Adrenal gland (tissue), 12 donors: ENCODE results near the gene SH3GLB2. TPM values are rescaled to one million over a fixed set of nuclear protein-coding genes. Genes with fewer than 3 reads are reported as not detected.
A peak's percentile ranks its signal among the peaks of the same experiment; 100 is the strongest.

Experiments used
- DNase-seq, 7 donors: peaks; one replicate each; pipeline ENCODE4 v3.0.0-alpha.2; 2019 to 2020
- H3K27ac ChIP-seq, 5 donors: fragments of 200-600 bp; sonication (generic) in 4 of 5; 1 replicate in 3 of 5; 2 replicates in 2 of 5; pipeline versions ENCODE4 v1.5.1 to v1.8.0; 2016 to 2020; ENCODE audit warnings: mild to moderate bottlenecking in 1 of 5
- H3K27me3 ChIP-seq: fragments of 200-600 bp; 2 replicates; pipeline ENCODE4 v1.8.0; 2021
- H3K36me3 ChIP-seq, 2 donors: fragments of 200-600 bp; replicated peaks in 1 of 2; 1 replicate in 1 of 2; 2 replicates in 1 of 2; pipeline versions ENCODE4 v1.5.1 to v1.8.0; 2018 to 2022
- H3K4me1 ChIP-seq, 2 donors: fragments of 200-600 bp; replicated peaks in 1 of 2; 1 replicate in 1 of 2; 2 replicates in 1 of 2; pipeline versions ENCODE4 v1.5.1 to v1.8.0; 2018 to 2021
- H3K4me3 ChIP-seq, 4 donors: fragments of 200-600 bp; sonication (generic) in 3 of 4; one replicate each; pipeline ENCODE4 v1.5.1; 2016 to 2018
- H3K9me3 ChIP-seq, 3 donors: fragments of 200-600 bp; sonication (generic) in 1 of 3; replicated peaks in 1 of 3; 1 replicate in 2 of 3; 2 replicates in 1 of 3; pipeline versions ENCODE4 v1.5.1 to v1.8.0; 2016 to 2021
- CTCF ChIP-seq, 6 experiments: fragments of 450-650 bp in 4 of 6; fragments of 200-600 bp in 2 of 6; sonication (generic) in 1 of 6; IDR thresholded peaks; 1 replicate in 5 of 6; 2 replicates in 1 of 6; pipeline versions ENCODE4 v1.5.1 to v1.8.0; 2016 to 2021; ENCODE audit warnings: antibody characterized with exemption in 6 of 6, mild to moderate bottlenecking in 2 of 6, moderate library complexity in 1 of 6
- POLR2A ChIP-seq, 2 donors: fragments of 450-650 bp; IDR thresholded peaks; one replicate each; pipeline ENCODE4 v1.6.1; 2017; ENCODE audit warnings: antibody characterized with exemption in 2 of 2, mild to moderate bottlenecking in 2 of 2, moderate library complexity in 1 of 2
- WGBS, 4 donors: extraction: QIAGEN DNeasy Blood & Tissue Kit in 2 of 4; methylation state at CpG; one replicate each; pipeline versions ENCODE4 v1.1.5 to v1.1.7; 2013 to 2017; 5-methylcytosine and 5-hydroxymethylcytosine counted together
- intact Hi-C, 2 donors: fragments of 100-400 bp; cut with DNase I; formaldehyde crosslinking; loops; one replicate each; pipeline versions ENCODE4 v1.14.1 to v1.15.0; 2022 to 2023
- polyA plus RNA-seq, 3 donors: library from polyadenylated mRNA; stranded (reverse); fragments of 200-250 nt in 2 of 3; fragments of 350-450 nt in 1 of 3; fragmentation: Illumina TruSeq in 1 of 3; extraction: RNeasy Lipid Tissue Mini Kit (QIAGEN cat#74804) in 1 of 3; gene quantifications; one replicate each; pipeline ENCODE4 v1.2.3, GENCODE V29; 2013 to 2014
- total RNA-seq, 9 donors: library from RNA; depleted of rRNA in 4 of 9; stranded (reverse); fragments of >200 nt in 4 of 9; fragments of 120-200 nt in 1 of 9; fragmentation: NEBNext Ultra II Directional in 1 of 9; extraction: Animal tissue kit (Norgen Biotek cat#: 25700) in 1 of 9; gene quantifications; one replicate each; pipeline versions ENCODE4 v1.1.0 to v1.2.4, GENCODE V29; 2013 to 2023
- donor health status: healthy with polysubstance abuse.
- donor health status: Bipolar disorder and iron deficiency.
- donor health status: DM: yes; HTN: yes; CAD: no.
- donor health status: DM: no; HTN: no; CAD: no.
- donor health status: DM: no; HTN: no; CAD: no.
- donor health status: DM: yes; HTN: yes; CAD: no.

SH3GLB2 gene
- total and polyA plus RNA-seq, 12 donors, result 26.1 to 301 (median 112) TPM

GRCh38 chr9:129012893-129013448, 15.2 kb downstream of the SH3GLB2 start:
- TF ChIP-seq POLR2A (IDR thresholded peaks at IDR 0.05), result no peak
- TF ChIP-seq CTCF (IDR thresholded peaks at IDR 0.05), result no peak
- Histone ChIP-seq H3K27ac (no peak overlapping the region), H3K27me3 (no peaks in the 10 kb centered on the region), H3K9me3 (no peaks in the 10 kb centered on the region), H3K4me1 (peaks cover 0 to 3% of the 10 kb centered on the region in 2 donors), H3K4me3 (no peak overlapping the region), H3K36me3 (peaks cover 0 to 42% of the 10 kb centered on the region in 2 donors)
- WGBS, 4 donors, result 90 to 93% (median 91%) methylated on average over 14 to 16 of the region's 16 CpGs
- intact Hi-C loops, result no loop called here
- DNase-seq, result no peak

DNA sequence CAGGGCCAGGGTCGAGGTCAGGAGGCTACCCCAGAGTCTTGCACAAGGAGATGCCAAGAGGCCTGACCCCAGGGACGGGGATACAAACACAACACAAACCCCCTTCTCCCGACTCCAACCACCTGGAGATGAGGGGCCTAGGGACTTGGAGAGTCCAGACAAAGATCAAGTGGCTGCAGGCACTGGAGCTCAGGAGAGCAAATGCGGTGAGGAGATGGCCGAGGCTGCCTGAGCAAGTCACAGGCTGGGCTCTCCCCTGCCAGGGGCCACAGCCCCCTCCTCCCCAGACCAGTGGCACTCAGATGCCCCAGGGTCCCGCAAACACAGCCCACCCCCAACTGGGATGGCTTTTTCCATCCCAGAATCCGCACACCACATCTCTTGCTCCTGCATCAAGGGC, 15.8 kb downstream of the SH3GLB2 start:
- intact Hi-C loops, result no loop called here
- Histone ChIP-seq H3K27me3 (no peaks in the 10 kb centered on the region), H3K4me3 (no peak overlapping the region), H3K36me3 (peaks cover 0 to 42% of the 10 kb centered on the region in 2 donors), H3K27ac (no peak overlapping the region), H3K4me1 (peaks cover under 1 to 9% of the 10 kb centered on the region in 2 donors), H3K9me3 (no peaks in the 10 kb centered on the region)
- WGBS, 4 donors, result 80 to 93% (median 89%) methylated on average over 1 to 7 of the region's 7 CpGs
- no peak for DNase-seq
- TF ChIP-seq CTCF (IDR thresholded peaks at IDR 0.05), result no peak
- no peak for TF ChIP-seq POLR2A (IDR thresholded peaks at IDR 0.05)

DNA sequence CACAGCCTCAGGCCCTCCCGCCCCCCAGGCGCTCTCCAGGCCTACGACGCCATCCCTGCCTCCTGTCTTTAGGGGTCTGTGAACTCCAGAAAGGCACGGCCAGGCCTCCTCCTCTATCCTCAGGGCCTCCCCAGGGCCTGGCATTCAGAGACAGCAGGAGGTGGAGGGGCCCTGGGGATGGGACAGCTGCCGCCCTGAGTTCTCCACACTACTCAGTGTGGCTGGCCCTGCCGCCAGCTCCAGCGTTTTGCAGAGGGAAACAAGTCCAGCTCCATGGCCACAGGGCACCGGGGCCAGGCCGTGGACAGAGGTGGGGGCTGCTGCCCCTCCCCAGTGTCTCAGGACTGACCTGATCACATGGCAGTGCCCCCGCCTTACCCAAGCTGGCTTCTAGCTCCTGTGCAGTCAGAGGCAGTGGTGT, 16.4 kb downstream of the SH3GLB2 start:
- Histone ChIP-seq H3K4me1 (peaks cover 5 to 15% of the 10 kb centered on the region in 2 donors), H3K27ac (peak overlapping the region in 1 of 5 donors; percentile 12), H3K27me3 (no peaks in the 10 kb centered on the region), H3K36me3 (peaks cover 0 to 45% of the 10 kb centered on the region in 2 donors), H3K4me3 (no peak overlapping the region), H3K9me3 (no peaks in the 10 kb centered on the region)
- no peak for TF ChIP-seq CTCF (IDR thresholded peaks at IDR 0.05)
- TF ChIP-seq POLR2A (IDR thresholded peaks at IDR 0.05), result no peak
- intact Hi-C loops, result no loop called here
- WGBS, 4 donors, result 81 to 93% (median 87%) methylated on average over 5 to 11 of the region's 11 CpGs
- no peak for DNase-seq

- no peaks in the 10 kb centered on the region for H3K27me3 ChIP-seq
- peaks cover 0 to 51% of the 10 kb centered on the region in 2 donors for H3K36me3 ChIP-seq
- H3K9me3 ChIP-seq, result no peaks in the 10 kb centered on the region
- intact Hi-C loops, result no loop called here
- peaks cover 10 to 21% of the 10 kb centered on the region in 2 donors for H3K4me1 ChIP-seq
- H3K27ac ChIP-seq, result no peak overlapping the region
- TF ChIP-seq POLR2A (IDR thresholded peaks at IDR 0.05), result no peak
- TF ChIP-seq CTCF (IDR thresholded peaks at IDR 0.05), result no peak
- no peak overlapping the region for H3K4me3 ChIP-seq
- WGBS, 4 donors, result 85 to 96% (median 93%) methylated on average over 13 to 19 of the region's 19 CpGs
- DNase-seq, result no peak
These were observed 17.0 kb downstream of the SH3GLB2 start for GRCh38 chr9:129011170-129011569.
